ENCODE results near the gene TCFL5.
"Not testable (repeated sequence)": the region's sequence is repeated elsewhere in the genome, so short reads cannot be mapped to it uniquely, and the experiment has no call there.

The TCFL5 gene

GRCh38 chr20:62860391-62860923 lies 1.2 kb downstream of the TCFL5 start:
- H3K4me3 ChIP-seq (ENCODE audit: low read length) = peak overlapping the region; percentile 72
- H3K27ac ChIP-seq (ENCODE audit: low read depth, low read length) = no peak overlapping the region
- 9% methylated on average over 24 of the region's 24 CpGs for WGBS
- H3K27me3 ChIP-seq (ENCODE audit: insufficient read depth, low read length) = peaks cover 8% of the 10 kb centered on the region; the same call in 1 of the 2 replicates
- H3K9me3 ChIP-seq (ENCODE audit: insufficient read depth, low read depth, low read length) = no peaks in the 10 kb centered on the region
- peaks cover 6% of the 10 kb centered on the region for H3K4me1 ChIP-seq (ENCODE audit: insufficient read depth, low read length)
- H3K36me3 ChIP-seq (ENCODE audit: insufficient read depth, low read length) = peaks cover 28% of the 10 kb centered on the region
- H3K9ac ChIP-seq (ENCODE audit: low read depth, low read length) = 0 out of 2 replicates have a peak overlapping the region, but pooled peaks have one; percentile 2

DNA sequence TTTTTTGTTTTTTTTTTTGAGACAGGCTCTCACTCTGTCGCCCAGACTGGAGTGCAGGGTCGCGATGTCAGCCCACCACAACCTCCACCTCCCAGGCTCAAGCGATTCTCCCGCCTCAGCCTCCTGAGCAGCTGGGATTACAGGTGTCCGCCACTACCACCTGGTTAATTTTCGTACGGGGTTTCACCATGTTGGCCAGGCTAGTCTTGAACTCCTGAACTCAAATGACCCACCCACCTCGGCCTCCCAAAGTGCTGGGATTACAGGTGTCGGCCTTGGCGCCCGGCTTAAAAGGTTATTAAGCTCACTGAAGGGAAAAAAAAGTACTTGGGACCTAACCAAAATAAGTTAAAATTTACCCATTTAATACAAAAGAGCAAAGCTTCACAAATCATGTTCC lies 1.9 kb downstream of the TCFL5 start:
- 89% methylated on average over 12 of the region's 12 CpGs for WGBS
- H3K9ac ChIP-seq (ENCODE audit: low read depth, low read length) = no peak overlapping the region
- no peaks in the 10 kb centered on the region for H3K9me3 ChIP-seq (ENCODE audit: insufficient read depth, low read depth, low read length)
- H3K4me1 ChIP-seq (ENCODE audit: insufficient read depth, low read length) = peaks cover 6% of the 10 kb centered on the region
- H3K36me3 ChIP-seq (ENCODE audit: insufficient read depth, low read length) = peaks cover 32% of the 10 kb centered on the region
- H3K4me3 ChIP-seq (ENCODE audit: low read length) = peak overlapping the region; percentile 72
- peaks cover 8% of the 10 kb centered on the region; the same call in 1 of the 2 replicates for H3K27me3 ChIP-seq (ENCODE audit: insufficient read depth, low read length)
- H3K27ac ChIP-seq (ENCODE audit: low read depth, low read length) = no peak overlapping the region

DNA sequence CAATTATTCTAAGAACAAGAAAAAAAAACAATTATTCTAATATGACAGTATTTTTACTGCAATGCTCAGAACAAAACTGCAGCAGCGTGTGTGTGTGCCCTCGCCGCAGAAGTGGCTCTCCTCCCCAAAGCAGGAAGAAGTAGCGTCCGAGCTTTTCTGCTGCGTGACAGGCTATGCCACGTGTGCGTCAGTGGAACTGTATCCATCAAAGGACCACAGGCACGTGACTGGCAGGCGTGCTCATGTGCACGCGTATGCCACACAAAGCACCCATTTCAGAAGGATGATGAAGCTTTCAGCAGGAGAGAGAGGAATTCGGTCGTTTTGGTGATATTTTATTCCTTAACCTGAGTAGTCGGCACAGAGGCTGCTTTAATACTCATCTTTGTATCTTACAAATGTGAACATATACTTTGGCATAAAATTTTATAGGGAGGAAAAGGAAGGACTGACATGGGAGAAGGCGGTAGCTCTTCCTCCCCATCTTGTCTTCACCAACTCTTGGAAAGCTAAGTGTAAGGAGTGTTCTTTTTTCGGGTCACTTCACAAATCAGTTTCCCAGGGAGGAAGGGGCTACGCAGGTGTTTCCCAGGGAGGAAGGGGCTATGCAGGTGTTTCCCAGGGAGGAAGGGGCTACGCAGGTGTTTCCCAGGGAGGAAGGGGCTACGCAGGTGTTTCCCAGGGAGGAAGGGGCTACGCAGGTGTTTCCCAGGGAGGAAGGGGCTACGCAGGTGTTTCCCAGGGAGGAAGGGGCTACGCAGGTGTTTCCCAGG lies 3.4 kb downstream of the TCFL5 start:
- peaks cover 6% of the 10 kb centered on the region for H3K4me1 ChIP-seq (ENCODE audit: insufficient read depth, low read length)
- H3K9ac ChIP-seq (ENCODE audit: low read depth, low read length) = no peak overlapping the region
- H3K27me3 ChIP-seq (ENCODE audit: insufficient read depth, low read length) = peaks cover 8% of the 10 kb centered on the region; the same call in 1 of the 2 replicates
- no peak overlapping the region for H3K4me3 ChIP-seq (ENCODE audit: low read length)
- WGBS = 95% methylated on average over 17 of the region's 23 CpGs
- peaks cover 46% of the 10 kb centered on the region for H3K36me3 ChIP-seq (ENCODE audit: insufficient read depth, low read length)
- H3K27ac ChIP-seq (ENCODE audit: low read depth, low read length) = no peak overlapping the region
- no peaks in the 10 kb centered on the region for H3K9me3 ChIP-seq (ENCODE audit: insufficient read depth, low read depth, low read length)

DNA sequence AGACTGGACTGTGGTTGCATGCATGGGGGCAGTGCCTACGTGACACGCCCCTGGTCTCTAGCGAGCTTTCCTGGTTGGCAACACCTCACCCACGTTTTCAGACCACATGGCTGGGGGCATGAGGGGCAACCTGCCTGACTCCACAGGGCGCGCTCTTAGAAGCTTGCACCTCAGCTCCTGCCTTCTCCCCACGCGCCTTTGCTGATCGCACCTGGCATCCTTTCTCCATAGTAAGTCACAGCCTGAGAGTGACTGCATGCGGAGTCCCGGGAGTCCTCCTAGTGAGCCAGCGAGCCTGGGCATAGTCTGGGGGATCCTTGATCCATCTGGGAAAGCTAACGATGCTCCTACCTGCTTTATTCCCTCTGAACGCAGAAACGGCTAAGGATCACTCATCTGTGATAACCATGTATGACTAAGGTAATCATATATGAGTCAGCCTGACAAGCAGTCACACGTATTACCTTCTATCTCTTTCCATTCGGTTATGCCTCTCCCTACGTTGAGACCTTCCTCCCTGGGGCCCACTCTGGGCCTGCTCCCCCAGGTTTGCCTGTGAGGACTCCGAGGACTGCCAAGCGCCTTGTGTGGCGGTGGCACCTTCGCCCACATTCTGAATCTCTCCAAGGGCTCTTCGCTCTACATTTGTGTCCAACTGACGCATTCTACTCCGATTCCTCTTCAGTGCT lies 4.5 kb downstream of the TCFL5 start:
- H3K4me3 ChIP-seq (ENCODE audit: low read length) = no peak overlapping the region
- no peak overlapping the region for H3K9ac ChIP-seq (ENCODE audit: low read depth, low read length)
- no peaks in the 10 kb centered on the region for H3K9me3 ChIP-seq (ENCODE audit: insufficient read depth, low read depth, low read length)
- peaks cover 3% of the 10 kb centered on the region; the same call in 1 of the 2 replicates for H3K4me1 ChIP-seq (ENCODE audit: insufficient read depth, low read length)
- peaks cover 8% of the 10 kb centered on the region; the same call in 1 of the 2 replicates for H3K27me3 ChIP-seq (ENCODE audit: insufficient read depth, low read length)
- no peak overlapping the region for H3K27ac ChIP-seq (ENCODE audit: low read depth, low read length)
- H3K36me3 ChIP-seq (ENCODE audit: insufficient read depth, low read length) = peaks cover 55% of the 10 kb centered on the region
- 97% methylated on average over 25 of the region's 25 CpGs for WGBS

DNA sequence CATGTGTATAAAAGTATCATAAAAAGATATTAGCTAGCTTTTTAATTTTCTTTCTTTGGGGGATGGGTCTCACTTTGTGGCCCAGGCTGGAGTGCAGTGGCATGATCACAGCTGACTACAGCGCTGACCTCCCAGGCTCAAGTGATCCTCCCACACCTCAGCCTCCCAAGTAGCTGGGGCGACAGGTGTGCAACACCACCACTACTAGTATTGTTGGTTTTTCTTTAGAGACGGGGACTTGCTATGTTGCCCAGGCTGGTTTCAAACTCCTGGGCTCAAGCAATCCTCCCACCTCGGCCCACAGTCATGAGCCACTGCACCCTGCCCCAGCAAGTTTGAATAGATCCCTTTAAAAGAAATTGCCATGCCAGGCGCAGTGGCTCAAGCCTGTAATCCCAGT lies 6.5 kb downstream of the TCFL5 start:
- Histone ChIP-seq H3K9ac (ENCODE audit: low read depth, low read length) (no peak overlapping the region), H3K36me3 (ENCODE audit: insufficient read depth, low read length) (peaks cover 64% of the 10 kb centered on the region), H3K27ac (ENCODE audit: low read depth, low read length) (no peak overlapping the region), H3K4me3 (ENCODE audit: low read length) (no peak overlapping the region), H3K9me3 (ENCODE audit: insufficient read depth, low read depth, low read length) (no peaks in the 10 kb centered on the region), H3K27me3 (ENCODE audit: insufficient read depth, low read length) (peaks cover 2% of the 10 kb centered on the region; the same call in 1 of the 2 replicates), H3K4me1 (ENCODE audit: insufficient read depth, low read length) (peaks cover 3% of the 10 kb centered on the region; the same call in 1 of the 2 replicates)
- 93% methylated on average over 5 of the region's 5 CpGs for WGBS

GRCh38 chr20:62854121-62854520 lies 7.5 kb downstream of the TCFL5 start:
- peaks cover 64% of the 10 kb centered on the region for H3K36me3 ChIP-seq (ENCODE audit: insufficient read depth, low read length)

GRCh38 chr20:62853304-62853703 lies 8.3 kb downstream of the TCFL5 start:
- H3K27ac ChIP-seq (ENCODE audit: low read depth, low read length); H3K4me1 ChIP-seq (ENCODE audit: insufficient read depth, low read length); H3K4me3 ChIP-seq (ENCODE audit: low read length); H3K27me3 ChIP-seq (ENCODE audit: insufficient read depth, low read length); H3K9ac ChIP-seq (ENCODE audit: low read depth, low read length); H3K9me3 ChIP-seq (ENCODE audit: insufficient read depth, low read depth, low read length): not testable (repeated sequence)
- 87% methylated on average over 6 of the region's 6 CpGs for WGBS
- peaks cover 61% of the 10 kb centered on the region for H3K36me3 ChIP-seq (ENCODE audit: insufficient read depth, low read length)

More at GRCh38 chr20:62854121-62854520, 7.5 kb downstream of the TCFL5 start:
- no peaks in the 10 kb centered on the region for H3K9me3 ChIP-seq (ENCODE audit: insufficient read depth, low read depth, low read length)
- no peak overlapping the region for H3K4me3 ChIP-seq (ENCODE audit: low read length)
- no peak overlapping the region for H3K9ac ChIP-seq (ENCODE audit: low read depth, low read length)
- no peaks in the 10 kb centered on the region for H3K27me3 ChIP-seq (ENCODE audit: insufficient read depth, low read length)
- 0 out of 2 replicates have a peak, but pooled peaks cover under 1% of the 10 kb centered on the region for H3K4me1 ChIP-seq (ENCODE audit: insufficient read depth, low read length)
- H3K27ac ChIP-seq (ENCODE audit: low read depth, low read length) = no peak overlapping the region
- WGBS = 95% methylated on average over 13 of the region's 13 CpGs

DNA sequence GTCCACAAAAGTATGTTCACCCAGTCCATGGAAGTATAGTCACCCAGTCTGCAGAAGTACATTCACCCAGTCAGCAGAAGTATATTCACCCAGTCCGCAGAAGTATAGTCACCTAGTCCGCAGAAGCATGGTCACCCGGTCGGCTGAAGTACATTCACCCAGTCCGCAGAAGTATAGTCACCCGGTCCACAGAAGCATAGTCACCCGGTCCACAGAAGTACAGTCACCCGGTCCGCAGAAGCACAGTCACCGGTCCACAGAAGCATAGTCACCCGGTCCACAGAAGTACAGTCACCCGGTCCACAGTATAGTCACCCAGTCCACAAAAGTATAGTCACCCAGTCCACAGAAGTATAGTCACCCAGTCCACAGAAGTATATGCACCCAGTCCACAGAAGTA lies 8.8 kb downstream of the TCFL5 start:
- Histone ChIP-seq H3K4me1 (ENCODE audit: insufficient read depth, low read length) (no peaks in the 10 kb centered on the region), H3K36me3 (ENCODE audit: insufficient read depth, low read length) (peaks cover 58% of the 10 kb centered on the region), H3K27me3 (ENCODE audit: insufficient read depth, low read length) (no peaks in the 10 kb centered on the region), H3K9ac (ENCODE audit: low read depth, low read length) (no peak overlapping the region), H3K9me3 (ENCODE audit: insufficient read depth, low read depth, low read length) (no peaks in the 10 kb centered on the region), H3K4me3 (ENCODE audit: low read length) (no peak overlapping the region), H3K27ac (ENCODE audit: low read depth, low read length) (no peak overlapping the region)
- WGBS = 98% methylated on average over 12 of the region's 12 CpGs

DNA sequence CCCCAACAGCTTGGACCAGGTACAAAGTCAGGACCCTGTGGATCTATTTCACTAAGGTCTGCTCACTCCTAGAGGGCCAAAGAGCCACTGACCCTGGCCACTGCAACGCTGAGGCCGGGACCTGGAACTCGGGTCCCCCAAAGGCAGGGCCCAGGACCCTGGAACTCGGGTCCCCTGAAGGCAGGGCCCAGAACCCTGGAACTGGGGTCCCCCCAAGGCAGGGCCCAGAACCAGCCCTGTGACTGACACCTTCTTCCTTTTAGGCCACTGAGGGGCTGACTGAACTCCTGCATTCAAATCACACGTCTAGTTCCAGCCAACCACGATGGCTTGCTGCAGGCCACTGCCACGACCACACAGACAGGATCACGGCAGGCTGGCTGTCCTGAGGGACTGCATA lies 9.4 kb downstream of the TCFL5 start:
- 95% methylated on average over 8 of the region's 8 CpGs for WGBS
- Histone ChIP-seq H3K4me3 (ENCODE audit: low read length) (no peak overlapping the region), H3K9ac (ENCODE audit: low read depth, low read length) (no peak overlapping the region), H3K4me1 (ENCODE audit: insufficient read depth, low read length) (no peaks in the 10 kb centered on the region), H3K36me3 (ENCODE audit: insufficient read depth, low read length) (peaks cover 52% of the 10 kb centered on the region), H3K9me3 (ENCODE audit: insufficient read depth, low read depth, low read length) (no peaks in the 10 kb centered on the region), H3K27ac (ENCODE audit: low read depth, low read length) (no peak overlapping the region), H3K27me3 (ENCODE audit: insufficient read depth, low read length) (no peaks in the 10 kb centered on the region)

DNA sequence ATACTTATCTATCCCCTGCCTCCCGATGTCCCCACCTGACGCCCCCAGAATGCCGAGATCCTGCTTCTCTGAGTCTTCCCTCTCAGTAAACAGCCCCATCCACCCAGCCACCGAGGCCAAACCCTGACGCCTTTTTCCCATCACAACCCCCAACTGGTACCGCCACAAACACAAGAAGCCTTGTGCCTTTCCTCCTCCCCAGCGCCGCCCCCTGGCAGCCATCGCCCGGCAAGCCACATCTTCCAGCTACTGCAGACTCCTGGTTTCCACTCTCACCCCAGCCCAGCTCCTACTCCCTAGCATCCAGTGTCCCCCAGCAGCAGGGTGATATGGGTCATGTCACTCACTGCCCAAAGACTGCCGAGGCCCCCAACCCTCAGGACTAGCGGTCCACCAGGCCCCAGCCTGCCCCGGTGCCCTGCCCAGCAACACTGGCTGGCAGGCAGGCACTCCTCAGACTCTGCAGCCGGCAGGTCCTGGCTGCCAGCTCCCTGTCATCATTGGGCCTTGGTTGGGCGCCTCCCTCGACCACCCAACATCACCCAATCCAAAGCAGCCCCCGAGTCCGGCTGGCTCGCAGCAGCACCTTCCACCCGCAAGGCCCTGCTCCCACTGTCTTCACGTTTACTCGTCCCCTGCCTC lies 11.2 kb downstream of the TCFL5 start:
- 91% methylated on average over 22 of the region's 22 CpGs for WGBS
- Histone ChIP-seq H3K9ac (ENCODE audit: low read depth, low read length) (no peak overlapping the region), H3K27me3 (ENCODE audit: insufficient read depth, low read length) (no peaks in the 10 kb centered on the region), H3K36me3 (ENCODE audit: insufficient read depth, low read length) (peaks cover 50% of the 10 kb centered on the region), H3K27ac (ENCODE audit: low read depth, low read length) (no peak overlapping the region), H3K4me3 (ENCODE audit: low read length) (no peak overlapping the region), H3K4me1 (ENCODE audit: insufficient read depth, low read length) (no peaks in the 10 kb centered on the region), H3K9me3 (ENCODE audit: insufficient read depth, low read depth, low read length) (no peaks in the 10 kb centered on the region)

DNA sequence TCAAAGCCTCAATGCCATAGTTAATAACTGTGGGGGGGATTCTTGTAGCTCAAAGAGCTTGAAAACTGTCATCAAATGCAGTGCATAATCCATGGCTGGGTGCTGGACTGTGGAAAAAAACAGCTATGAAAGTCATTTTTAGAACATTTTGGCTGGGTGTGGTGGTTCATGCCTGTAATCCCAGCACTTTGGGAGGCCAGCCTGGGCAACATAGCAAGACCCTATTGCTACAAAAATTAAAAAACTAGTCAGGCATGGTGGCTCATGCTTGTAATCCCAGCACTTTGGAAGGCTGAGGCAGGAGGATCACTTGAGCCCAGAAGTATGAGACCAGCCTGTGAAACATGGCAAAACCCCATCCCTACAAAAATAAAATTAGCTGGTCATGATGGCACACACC lies 12.2 kb downstream of the TCFL5 start:
- no peaks in the 10 kb centered on the region for H3K27me3 ChIP-seq (ENCODE audit: insufficient read depth, low read length)
- no peak overlapping the region for H3K27ac ChIP-seq (ENCODE audit: low read depth, low read length)
- no peak overlapping the region for H3K9ac ChIP-seq (ENCODE audit: low read depth, low read length)
- H3K9me3 ChIP-seq (ENCODE audit: insufficient read depth, low read depth, low read length) = no peaks in the 10 kb centered on the region
- no peaks in the 10 kb centered on the region for H3K4me1 ChIP-seq (ENCODE audit: insufficient read depth, low read length)
- no peak overlapping the region for H3K4me3 ChIP-seq (ENCODE audit: low read length)
- peaks cover 50% of the 10 kb centered on the region for H3K36me3 ChIP-seq (ENCODE audit: insufficient read depth, low read length)
